GM10266 (cell line): ENCODE results near the gene PDSS1.
"Not testable (repeated sequence)": the region's sequence is repeated elsewhere in the genome, so short reads cannot be mapped to it uniquely, and the experiment has no call there.

ENCODE experiments used
- DNase-seq: peaks from one replicate; pipeline ENCODE4 v3.0.0; 2012; ENCODE audit errors: extremely low spot score
- TF ChIP-seq, protein P1 (sequence below): IDR thresholded peaks from 2 replicates; pipeline ENCODE4 v1.5.1; 2012; ENCODE audit warnings: mild to moderate bottlenecking, low read depth; ENCODE audit not compliant: control insufficient read depth, insufficient read depth; ENCODE audit errors: missing control alignments

Gene PDSS1, protein sequence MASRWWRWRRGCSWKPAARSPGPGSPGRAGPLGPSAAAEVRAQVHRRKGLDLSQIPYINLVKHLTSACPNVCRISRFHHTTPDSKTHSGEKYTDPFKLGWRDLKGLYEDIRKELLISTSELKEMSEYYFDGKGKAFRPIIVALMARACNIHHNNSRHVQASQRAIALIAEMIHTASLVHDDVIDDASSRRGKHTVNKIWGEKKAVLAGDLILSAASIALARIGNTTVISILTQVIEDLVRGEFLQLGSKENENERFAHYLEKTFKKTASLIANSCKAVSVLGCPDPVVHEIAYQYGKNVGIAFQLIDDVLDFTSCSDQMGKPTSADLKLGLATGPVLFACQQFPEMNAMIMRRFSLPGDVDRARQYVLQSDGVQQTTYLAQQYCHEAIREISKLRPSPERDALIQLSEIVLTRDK

DNA sequence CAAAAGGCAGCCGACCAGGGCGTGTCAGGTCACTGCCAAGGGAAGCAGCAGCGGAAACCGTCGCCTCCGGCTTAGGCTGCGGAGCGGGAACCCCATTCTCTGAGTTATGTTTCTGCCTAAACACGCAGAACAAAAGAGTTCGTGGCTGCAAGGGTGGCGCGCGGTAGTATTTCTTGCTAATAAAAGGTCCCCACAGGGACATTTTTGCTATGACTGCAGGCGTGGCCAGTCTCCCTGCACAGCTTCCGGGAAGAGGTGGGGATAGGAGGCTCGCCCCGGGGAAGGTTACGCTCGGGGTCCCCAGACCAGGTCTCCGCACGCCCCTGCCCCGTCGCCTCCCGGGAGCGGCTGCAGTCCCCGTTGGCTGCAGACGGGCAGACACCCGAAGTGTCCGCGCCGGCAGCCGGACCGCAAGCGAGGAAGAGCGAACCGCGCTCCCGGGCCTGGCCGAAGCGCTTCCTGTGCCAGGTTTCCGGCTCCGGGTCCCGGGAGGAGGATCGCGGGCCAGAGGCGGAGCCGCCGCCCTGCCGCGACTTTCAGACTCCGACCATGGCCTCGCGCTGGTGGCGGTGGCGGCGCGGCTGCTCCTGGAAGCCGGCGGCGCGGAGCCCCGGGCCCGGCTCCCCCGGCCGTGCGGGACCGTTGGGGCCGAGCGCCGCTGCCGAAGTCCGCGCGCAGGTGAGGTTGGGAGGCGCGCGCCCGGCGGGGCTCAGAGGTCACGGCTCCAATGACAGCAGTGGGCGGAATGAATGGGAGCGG, at the start of gene PDSS1:
Gene PDSS1, plus strand, starts transcription at position 539 of the 759 bp plus-strand sequence. Its CDS starts 11 bp downstream, at position 550.
- TF ChIP-seq, protein P1, sequence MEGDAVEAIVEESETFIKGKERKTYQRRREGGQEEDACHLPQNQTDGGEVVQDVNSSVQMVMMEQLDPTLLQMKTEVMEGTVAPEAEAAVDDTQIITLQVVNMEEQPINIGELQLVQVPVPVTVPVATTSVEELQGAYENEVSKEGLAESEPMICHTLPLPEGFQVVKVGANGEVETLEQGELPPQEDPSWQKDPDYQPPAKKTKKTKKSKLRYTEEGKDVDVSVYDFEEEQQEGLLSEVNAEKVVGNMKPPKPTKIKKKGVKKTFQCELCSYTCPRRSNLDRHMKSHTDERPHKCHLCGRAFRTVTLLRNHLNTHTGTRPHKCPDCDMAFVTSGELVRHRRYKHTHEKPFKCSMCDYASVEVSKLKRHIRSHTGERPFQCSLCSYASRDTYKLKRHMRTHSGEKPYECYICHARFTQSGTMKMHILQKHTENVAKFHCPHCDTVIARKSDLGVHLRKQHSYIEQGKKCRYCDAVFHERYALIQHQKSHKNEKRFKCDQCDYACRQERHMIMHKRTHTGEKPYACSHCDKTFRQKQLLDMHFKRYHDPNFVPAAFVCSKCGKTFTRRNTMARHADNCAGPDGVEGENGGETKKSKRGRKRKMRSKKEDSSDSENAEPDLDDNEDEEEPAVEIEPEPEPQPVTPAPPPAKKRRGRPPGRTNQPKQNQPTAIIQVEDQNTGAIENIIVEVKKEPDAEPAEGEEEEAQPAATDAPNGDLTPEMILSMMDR: no peak
- peak; percentile 89 for DNase-seq

DNA sequence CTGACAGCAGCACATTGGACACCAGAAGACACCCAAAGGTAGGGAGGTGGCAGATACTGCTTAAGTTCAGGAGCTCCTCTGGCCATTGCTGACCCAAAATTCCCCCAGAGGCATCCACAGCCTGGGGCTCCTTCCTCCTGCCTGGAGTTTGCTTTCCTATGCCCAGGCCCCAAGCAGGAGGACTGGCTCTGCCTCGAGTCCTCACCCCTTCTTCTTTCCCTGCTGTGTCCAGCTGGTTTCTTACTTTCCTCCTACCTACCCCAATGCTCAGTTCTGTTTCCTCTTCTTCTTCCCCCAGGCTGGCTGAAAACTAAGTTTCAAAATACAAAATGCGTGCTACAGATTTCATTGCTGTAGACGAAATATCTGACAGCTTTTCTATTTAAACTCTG, 49.3 kb upstream of the PDSS1 start:
- DNase-seq: not testable (repeated sequence)

DNA sequence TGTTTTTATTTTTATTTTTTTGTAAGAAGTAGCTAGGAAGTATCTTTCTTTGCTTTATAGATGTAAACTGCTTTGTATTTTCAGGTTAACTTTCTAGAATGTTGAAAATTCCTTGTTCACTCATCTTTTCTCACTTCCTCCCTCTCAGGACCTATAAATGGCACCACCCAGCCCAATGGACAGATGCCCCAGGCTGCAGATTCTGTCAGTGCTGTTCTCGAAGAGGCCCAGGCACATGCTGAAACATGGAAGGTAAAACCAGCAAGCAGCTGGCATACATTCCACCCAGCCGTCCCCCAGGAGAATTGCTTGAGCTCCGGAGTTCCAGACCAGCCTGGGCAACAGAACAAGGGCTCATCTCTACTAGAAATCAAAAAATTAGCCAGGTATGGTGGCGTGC, 47.1 kb upstream of the PDSS1 start:
- TF ChIP-seq, protein P1: no peak
- no peak for DNase-seq

DNA sequence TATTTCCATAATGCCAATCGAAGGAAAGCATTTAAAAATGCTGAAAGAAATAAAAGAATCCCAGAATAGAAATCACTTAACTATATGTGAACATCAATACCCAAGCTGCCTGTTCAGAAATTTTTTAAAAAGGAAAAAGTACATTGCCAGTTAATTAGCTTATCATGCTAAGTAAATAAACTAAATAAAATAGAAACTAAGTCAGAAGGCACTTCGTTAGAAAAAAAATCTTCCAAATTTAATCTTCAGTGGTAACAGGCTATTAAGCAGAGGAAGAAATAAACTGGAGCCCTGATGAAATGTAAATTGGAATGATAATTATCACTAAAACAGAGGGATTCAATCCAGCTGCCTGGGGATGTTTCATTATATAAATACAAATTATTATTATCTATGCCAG, 46.0 kb upstream of the PDSS1 start:
- DNase-seq: not testable (repeated sequence)

DNA sequence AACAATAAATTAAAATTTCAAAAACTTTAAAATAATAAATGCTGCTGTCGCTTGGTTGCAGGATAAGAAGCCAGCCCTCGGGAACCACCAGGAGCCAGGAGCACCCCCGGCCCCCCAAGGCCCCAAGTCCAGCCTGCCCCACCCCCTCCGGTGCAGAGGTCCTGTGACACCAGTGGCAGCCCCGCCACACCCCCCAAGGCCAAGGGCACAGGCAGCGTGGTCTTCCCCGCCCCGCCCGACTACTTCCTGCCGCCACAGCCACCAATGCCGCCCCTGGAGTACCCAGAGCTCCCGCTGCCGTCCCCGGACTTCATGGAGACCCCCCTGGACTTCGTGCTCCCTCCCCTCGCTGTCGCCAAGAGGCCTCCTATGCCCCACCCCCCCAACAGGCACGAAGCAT, 44.5 kb upstream of the PDSS1 start:
- DNase-seq: no peak
- TF ChIP-seq, protein P1: no peak

DNA sequence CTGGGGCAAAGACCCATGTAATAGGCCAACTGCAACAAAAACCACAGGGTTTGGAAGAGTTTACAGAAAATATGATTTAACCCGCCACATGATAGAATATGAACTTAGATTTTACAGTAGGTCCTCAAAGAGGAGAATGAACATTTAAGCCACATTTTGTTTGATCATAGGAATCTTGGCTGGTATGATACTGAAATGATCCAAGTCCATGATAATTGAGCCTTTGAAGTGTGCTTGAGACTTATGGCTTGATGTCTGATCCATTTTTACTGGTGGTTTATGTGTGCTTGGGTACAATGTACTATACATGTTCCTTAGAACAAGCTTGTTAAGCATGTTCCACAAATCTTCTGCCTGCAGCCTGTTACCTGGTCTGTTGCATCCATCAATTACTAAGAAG, 41.8 kb upstream of the PDSS1 start:
- TF ChIP-seq, protein P1: no peak
- no peak for DNase-seq

DNA sequence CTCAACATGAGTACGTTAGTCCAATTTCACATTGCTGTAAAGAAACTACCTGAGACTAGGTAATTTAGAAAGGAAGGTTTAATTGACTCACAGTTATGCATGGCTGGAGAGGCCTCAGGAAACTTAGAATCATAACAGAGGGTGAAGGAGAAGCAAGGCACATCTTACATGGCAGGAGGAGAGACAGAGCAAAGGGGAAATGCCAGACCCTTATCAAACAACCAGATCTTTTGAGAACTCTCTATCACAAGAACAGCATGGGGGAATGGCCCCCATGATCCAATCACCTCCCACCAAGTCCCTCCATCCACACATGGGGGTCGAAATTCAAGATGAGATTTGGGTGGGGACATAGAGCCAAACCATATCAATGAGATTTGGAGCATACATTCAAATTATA, 34.6 kb upstream of the PDSS1 start:
- TF ChIP-seq, protein P1: no peak
- DNase-seq: no peak
